LNCAP (cell line): ENCODE measurements around the gene OR51L1.

ENCODE experiments used
- CTCF ChIP-seq: fragments of 450-650 bp; IDR thresholded peaks from 2 replicates; pipeline ENCODE4 v1.5.1; 2017; ENCODE audit warnings: mild to moderate bottlenecking

Gene OR51L1

GRCh38 chr11:4979036-4979435 lies 15.6 kb upstream of the OR51L1 start:
- no peak for TF ChIP-seq CTCF

DNA sequence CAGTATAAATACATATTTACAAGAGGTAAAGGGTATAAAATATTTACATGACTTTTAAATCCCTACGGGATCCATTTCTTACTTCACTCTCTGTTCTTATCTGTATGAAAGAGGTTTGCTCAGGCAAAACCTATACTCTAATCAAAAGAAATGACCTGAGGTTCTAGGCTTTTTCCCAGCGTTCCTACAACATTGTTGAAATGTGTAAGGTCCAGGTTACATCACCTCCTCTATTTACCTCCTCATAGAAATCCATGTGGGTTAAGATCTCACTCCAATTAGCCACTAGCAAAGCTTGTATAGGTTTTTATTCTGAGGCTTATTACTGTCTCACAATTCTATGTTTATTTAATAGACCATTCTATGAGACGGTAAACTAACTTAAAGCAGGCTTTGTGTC lies 12.0 kb upstream of the OR51L1 start:
- no peak for TF ChIP-seq CTCF

DNA sequence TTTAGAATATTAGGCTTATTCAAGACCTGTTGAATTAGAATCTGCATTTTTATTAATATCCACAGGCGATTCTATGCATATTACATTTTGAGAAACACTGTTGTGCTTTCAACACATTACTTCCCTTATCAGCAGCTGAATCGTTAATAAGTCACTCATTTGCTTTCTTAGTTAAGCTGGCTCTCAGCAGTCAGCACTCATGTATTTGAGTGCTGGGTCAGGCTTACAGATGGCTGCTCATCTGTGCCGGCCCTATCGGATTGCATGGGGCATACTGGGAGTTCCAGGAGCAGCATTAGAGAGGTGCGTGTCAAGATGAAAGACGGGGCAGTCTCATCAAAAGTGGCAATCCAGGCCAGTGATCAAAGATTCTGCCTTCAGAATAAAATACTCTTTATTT lies 10.8 kb upstream of the OR51L1 start:
- TF ChIP-seq CTCF, result no peak

DNA sequence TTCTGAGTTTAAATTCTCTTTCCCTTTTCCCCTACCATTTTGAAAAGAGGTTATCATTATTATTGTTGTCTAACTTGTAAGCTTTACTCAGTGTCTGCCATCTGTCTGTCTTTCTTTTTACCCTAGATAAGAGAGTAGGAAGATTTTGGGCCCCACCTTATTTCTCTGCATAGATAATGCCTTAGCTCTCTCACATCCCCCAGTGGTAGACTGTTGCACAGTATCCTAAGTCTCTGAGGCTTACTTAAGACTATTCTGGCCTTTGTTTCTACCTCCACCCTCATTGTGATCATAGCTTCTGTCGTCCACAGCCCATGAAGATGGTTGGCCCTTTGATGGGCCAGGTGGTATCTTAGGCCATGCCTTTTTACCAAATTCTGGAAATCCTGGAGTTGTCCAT lies 3.6 kb upstream of the OR51L1 start:
- TF ChIP-seq CTCF, result 0 out of 2 replicates have a peak, but pooled peaks have one; percentile 19

DNA sequence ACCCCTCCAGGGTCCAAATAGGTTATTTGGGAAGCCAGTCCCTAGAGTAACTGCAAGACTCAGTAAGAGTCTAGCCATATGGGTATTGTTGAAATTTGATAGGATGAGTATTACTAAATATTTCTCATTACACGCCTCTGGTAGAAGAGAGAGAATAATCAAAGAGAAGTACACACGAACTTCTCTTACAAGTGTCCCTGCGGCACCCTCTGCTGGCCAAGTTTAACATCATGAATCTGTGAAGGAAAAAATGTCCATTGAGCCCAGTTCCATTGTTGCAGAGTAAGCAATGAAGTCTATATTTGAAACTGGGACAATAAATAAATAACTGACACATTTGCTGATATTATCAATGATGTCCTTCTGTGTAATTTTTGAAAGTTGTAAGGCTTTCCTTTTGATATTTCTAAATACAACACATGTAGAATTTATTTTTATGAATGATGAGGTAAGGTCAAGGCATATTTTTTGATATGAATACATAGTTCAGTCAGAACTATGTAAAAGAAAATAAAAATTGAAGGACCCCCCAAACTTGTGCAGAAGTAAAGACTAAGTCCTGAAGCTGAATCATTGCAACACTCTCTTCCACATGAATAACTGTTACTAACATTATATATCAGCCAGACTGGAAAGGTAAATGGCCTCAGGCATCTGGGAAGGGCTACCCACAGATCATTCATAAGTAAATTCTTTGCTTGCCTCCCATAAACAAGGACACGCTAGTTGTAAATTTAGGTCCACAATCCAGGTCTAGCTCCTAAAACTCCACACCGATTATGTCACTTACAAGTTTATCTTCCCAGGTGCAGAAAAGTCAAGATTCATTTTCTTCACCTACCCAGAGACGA lies 10.0 kb downstream of the OR51L1 start:
- peak; percentile 73 for TF ChIP-seq CTCF

- no peak for TF ChIP-seq CTCF
Measured at GRCh38 chr11:5007561-5007960, 12.9 kb downstream of the OR51L1 start.

DNA sequence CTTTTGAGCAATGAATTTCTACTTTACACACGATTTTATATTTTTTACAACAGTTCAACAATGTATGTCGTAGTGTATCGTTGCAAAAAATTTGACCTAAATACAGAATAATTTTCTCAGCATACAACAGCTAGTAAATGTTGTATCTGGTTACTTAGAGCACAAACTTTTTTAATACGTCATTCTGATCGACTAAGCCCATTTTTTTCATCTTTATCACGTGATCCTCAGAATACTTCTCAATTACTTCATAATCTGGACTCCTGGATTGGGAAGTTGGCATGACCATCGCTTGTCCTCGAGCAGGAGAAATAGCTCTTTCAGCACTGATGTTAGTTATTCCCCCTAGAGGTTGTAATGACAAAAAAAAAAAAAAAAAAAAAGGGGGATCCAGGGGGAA lies 16.6 kb downstream of the OR51L1 start:
- TF ChIP-seq CTCF, result no peak

GRCh38 chr11:5013012-5013411 lies 18.4 kb downstream of the OR51L1 start:
- no peak for TF ChIP-seq CTCF
